Measurements from ENCODE around the gene SIN3A. TPM values are rescaled to one million over a fixed set of nuclear protein-coding genes. Genes with fewer than 3 reads are reported as not detected.

The SIN3A gene
- total RNA-seq, 4 donors from 2014 or later, result 51.4 to 146 (median 84.2) TPM

DNA sequence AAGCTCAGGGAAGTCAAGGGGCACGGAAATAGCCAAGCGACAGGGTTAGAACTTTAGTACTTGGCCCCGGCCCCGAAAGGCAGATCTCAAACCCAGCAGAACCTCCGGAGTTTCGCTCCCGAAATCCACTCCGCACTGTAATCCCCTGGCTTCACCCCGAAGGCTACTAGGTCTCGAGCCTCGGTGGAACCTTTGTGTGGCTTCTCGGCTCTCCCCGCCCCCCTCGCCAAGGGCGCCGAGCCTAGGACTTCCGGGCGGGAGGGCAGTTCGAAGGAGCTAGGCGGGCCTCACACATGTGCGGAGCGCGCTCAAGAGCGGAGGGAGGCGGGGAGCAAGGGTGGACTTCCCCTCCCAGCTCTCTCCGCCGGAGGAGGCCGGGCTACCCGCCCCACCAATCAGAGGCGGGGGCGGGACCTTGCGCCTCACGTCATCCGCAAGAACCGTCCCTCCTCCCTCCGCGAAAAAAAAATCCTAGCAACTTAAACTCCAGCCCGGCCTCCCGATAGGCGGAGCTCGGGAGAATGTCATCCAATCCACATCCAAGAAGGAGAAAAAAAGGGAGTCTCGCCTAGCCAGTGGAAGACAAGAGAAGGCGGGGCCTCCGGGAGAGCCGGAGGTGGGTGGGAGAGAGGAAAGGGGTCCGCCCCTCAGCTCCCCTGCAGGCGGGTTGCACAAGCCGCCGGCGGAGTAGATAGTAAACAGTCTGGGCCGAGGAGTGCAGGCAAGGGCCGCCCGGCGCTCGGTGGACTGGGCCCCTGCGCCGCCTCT, 2.4 kb upstream of the SIN3A start:
- no peaks in the 10 kb centered on the region for H3K27me3 ChIP-seq
- TF ChIP-seq POLR2A (IDR thresholded peaks at IDR 0.05), result peak in 1 of 2 donors; percentile 68
- TF ChIP-seq, protein P1, sequence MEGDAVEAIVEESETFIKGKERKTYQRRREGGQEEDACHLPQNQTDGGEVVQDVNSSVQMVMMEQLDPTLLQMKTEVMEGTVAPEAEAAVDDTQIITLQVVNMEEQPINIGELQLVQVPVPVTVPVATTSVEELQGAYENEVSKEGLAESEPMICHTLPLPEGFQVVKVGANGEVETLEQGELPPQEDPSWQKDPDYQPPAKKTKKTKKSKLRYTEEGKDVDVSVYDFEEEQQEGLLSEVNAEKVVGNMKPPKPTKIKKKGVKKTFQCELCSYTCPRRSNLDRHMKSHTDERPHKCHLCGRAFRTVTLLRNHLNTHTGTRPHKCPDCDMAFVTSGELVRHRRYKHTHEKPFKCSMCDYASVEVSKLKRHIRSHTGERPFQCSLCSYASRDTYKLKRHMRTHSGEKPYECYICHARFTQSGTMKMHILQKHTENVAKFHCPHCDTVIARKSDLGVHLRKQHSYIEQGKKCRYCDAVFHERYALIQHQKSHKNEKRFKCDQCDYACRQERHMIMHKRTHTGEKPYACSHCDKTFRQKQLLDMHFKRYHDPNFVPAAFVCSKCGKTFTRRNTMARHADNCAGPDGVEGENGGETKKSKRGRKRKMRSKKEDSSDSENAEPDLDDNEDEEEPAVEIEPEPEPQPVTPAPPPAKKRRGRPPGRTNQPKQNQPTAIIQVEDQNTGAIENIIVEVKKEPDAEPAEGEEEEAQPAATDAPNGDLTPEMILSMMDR (IDR thresholded peaks at IDR 0.05), result no peak
- 0% methylated on average over 36 to 37 of the region's 57 CpGs for WGBS, 2 donors
- peaks cover 16 to 17% of the 10 kb centered on the region in 2 donors for H3K4me1 ChIP-seq
- H3K9me3 ChIP-seq, result no peaks in the 10 kb centered on the region
- H3K36me3 ChIP-seq, result no peaks in the 10 kb centered on the region
- intact Hi-C loops (cut with DNase I), result loop anchor here (5.0 kb wide), 1 partner anchor 87 kb away; the partner anchor contains the start of gene MAN2C1
- DNase-seq, result peak; percentile 98 to 99
- peak overlapping the region; percentile 85 to 98 (median 97) for H3K27ac ChIP-seq
- H3K4me3 ChIP-seq (replicated peaks in 1 of 3), result peak overlapping the region in 2 of 3 donors; percentile 42 to 78

DNA sequence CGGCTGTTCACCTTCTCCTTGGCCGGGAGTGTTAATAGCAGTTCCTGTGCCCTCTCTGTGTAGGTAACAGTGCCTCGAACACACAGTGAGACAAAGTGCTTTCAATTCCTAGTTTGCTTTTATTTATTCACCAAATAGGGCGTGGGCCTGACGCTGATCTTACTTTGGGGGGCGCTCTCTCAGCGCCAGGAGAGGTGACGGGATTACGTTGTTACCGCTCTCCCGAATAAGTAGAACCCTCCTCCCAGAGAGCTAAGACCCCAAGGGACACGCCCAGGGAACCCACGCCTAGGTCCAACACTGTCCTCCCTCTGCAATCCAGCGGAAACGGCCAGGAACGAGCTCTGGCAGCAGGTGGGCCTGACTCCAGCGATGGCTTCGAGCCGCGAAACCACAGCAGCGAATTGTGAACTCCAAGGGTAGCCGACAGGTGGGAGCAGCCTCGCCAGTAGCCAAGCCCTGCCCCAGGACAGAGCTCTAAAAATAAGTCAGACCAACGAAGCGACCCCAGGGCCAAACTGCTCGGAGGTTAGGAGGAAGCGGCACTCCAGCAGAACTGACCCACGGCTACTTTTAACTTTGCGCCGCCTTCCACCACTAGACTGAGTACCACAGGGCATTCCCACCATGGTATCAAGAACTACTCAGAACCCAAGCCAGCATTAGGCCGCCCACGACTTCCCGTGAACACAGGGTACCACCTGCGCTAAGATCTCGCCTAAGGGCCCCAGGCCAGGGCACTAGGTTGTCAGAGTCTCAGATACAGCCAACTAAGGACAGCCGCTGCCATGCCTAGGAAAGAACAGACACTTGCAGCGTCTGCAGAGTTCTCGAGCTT, 1.6 kb upstream of the SIN3A start:
- 0 to 2% methylated on average over 16 to 32 of the region's 38 CpGs for WGBS, 2 donors
- Histone ChIP-seq H3K27ac (peak overlapping the region; percentile 80 to 98 (median 97)), H3K4me3 (replicated peaks in 1 of 3) (peak overlapping the region in 2 of 3 donors; percentile 42 to 48), H3K36me3 (no peaks in the 10 kb centered on the region), H3K9me3 (no peaks in the 10 kb centered on the region), H3K4me1 (peaks cover 16 to 17% of the 10 kb centered on the region in 2 donors), H3K27me3 (no peaks in the 10 kb centered on the region)
- TF ChIP-seq, protein P1 (IDR thresholded peaks at IDR 0.05), result no peak
- no peak for TF ChIP-seq POLR2A (IDR thresholded peaks at IDR 0.05)
- intact Hi-C loops (cut with DNase I), result loop anchor here (5.0 kb wide), 1 partner anchor 86 kb away; the partner anchor contains the start of gene MAN2C1
- DNase-seq, result peak; percentile 43 to 48

DNA sequence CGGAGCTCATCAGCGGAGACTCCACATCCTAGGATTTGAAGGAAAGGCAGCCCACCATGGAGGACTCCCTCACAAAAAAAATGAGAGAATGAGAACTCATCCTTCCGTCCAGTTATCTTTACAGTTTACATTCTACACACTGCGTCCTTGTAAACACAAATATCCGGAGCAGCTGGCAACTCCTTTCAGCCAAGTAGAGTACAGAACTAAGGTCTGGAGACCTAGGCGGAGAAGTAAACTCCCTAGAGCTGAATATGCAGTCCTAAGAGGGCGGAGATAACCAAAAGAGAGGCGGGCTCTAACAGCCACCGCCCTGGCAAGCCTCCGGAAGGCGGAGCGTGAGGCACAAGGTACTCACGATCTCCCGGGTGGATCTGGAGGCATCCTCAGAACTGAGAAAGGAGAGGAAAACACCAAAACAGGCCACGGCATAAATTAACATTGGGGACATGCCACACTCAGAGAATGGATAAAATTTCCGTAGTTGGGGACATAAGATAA, 924 bp upstream of the SIN3A start:
- WGBS, 2 donors, result 0 to 1% methylated on average over 16 of the region's 16 CpGs
- peak; percentile 91 to 92 for DNase-seq
- intact Hi-C loops (cut with DNase I), result loop anchor here (5.0 kb wide), 1 partner anchor 85 kb away; the partner anchor contains the start of gene MAN2C1
- Histone ChIP-seq H3K4me1 (peaks cover 17 to 19% of the 10 kb centered on the region in 2 donors), H3K27me3 (no peaks in the 10 kb centered on the region), H3K36me3 (no peaks in the 10 kb centered on the region), H3K4me3 (replicated peaks in 1 of 3) (peak overlapping the region in 2 of 3 donors; percentile 42 to 48), H3K27ac (peak overlapping the region; percentile 80 to 98 (median 97)), H3K9me3 (no peaks in the 10 kb centered on the region)
- peak in 1 of 2 donors; percentile 3 for TF ChIP-seq POLR2A (IDR thresholded peaks at IDR 0.05)
- TF ChIP-seq, protein P1 (IDR thresholded peaks at IDR 0.05), result no peak

DNA sequence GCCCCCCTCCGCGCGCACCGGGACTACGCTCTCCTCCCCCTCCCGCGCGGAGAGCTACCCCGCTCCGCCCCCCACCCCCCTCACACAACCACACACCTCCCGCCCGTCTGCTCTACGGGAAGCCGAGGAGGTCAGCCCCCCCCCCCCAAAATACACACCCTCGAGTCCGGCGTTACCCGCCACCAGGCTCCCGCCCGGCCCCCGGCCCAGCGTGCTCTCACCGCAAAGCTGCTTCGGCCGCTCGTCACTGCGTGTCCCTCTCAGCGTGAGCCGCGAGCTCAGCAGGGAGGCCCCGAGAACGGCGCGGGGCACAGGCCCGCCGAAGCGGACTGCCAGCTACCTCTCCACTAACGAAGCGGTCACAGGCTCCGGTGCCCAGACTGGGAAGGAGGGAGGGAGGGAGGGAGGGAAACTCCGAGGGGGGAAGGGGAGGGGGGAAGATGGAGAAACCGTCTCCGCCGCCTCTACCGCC, 252 bp downstream of the SIN3A start:
- intact Hi-C loops (cut with DNase I), result loop anchor here (5.0 kb wide), 1 partner anchor 84 kb away; the partner anchor contains the start of gene MAN2C1
- no peak for DNase-seq

More for the DNA sequence above, 252 bp downstream of the SIN3A start:
- Histone ChIP-seq H3K36me3 (no peaks in the 10 kb centered on the region), H3K4me3 (replicated peaks in 1 of 3) (peak overlapping the region in 2 of 3 donors; percentile 80 to 83), H3K27me3 (no peaks in the 10 kb centered on the region), H3K9me3 (no peaks in the 10 kb centered on the region), H3K27ac (peak overlapping the region; percentile 91 to 98 (median 96)), H3K4me1 (peaks cover 17 to 26% of the 10 kb centered on the region in 2 donors)
- 0% methylated on average over 3 of the region's 45 CpGs; no CpG with 5 or more reads in 1 of the 2 donors for WGBS, 2 donors
- TF ChIP-seq, protein P1 (IDR thresholded peaks at IDR 0.05), result no peak
- no peak for TF ChIP-seq POLR2A (IDR thresholded peaks at IDR 0.05)
